GM12892 (cell line): ENCODE measurements around the gene TRIM17.

Experiments used
- POLR2A ChIP-seq: IDR thresholded peaks from 2 replicates; pipeline ENCODE4 v1.6.1; 2011; ENCODE audit warnings: low read depth, low read length, control low read depth
- POLR2AphosphoS5 ChIP-seq: IDR thresholded peaks from 2 replicates; pipeline ENCODE4 v1.6.1; 2011; ENCODE audit warnings: low read depth, low read length, control low read depth

DNA sequence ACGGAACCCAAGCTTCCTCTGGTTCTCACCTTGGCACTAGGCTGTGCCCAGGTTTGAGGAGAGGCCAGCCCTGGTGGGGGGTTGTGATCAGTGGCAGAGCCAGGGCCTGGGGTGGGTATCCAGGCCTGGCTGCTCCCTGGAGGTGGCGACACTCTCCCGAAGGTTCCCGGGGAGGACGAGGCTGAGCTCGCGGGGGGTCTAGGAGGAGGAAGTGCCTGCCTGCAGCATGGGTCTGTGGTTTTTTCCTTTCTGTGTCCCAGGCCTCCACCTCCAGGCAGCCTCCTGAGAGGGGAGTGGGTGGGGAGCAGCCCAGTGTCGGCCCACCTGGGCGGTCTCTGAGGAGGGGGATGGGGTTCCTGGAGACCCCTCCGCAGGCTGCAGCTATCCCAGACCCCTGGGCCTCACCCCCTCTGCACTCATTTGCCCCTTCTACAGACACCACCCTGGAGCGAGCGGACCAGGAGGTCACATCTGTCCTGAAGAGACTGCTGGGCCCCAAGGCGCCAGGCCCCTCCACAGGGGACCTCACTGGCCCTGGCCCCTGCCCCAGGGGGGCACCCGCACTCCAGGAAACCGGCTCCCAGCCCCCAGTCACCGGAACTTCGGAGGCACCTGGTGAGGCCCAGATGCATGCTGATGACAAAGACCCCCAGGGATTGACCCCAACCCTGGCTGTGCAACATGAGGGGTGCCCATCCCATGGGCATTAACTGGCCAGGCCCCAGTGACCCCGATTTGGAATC is 54.3 kb downstream of the TRIM17 start:
- TF ChIP-seq POLR2A (no peak), POLR2AphosphoS5 (no peak)
